ENCODE measurements around the gene MVD. TPM values are rescaled to one million over a fixed set of nuclear protein-coding genes. Genes with fewer than 3 reads are reported as not detected.
A peak's percentile ranks its signal among the peaks of the same experiment; 100 is the strongest.

The MVD gene
- total and polyA plus RNA-seq, 2 of the 13 experiments (the other 11 are each of a cell fraction or from before 2014, with no cell fraction given): 28.1 to 187 TPM

- TF ChIP-seq ZNF574 (CRISPR knock-in tag; IDR thresholded peaks at IDR 0.05): peak; percentile 45
- TF ChIP-seq FOXJ3 (CRISPR knock-in tag; IDR thresholded peaks at IDR 0.05; ENCODE audit: borderline replicate concordance): no peak
- TF ChIP-seq STAG1 (CRISPR knock-in tag; IDR thresholded peaks at IDR 0.05): 0 out of 2 replicates have a peak, but pooled peaks have one; percentile 6
- TF ChIP-seq GABPA (IDR thresholded peaks at IDR 0.05; ENCODE audit: low read depth, low read length): no peak
- peak; percentile 65 for TF ChIP-seq GABPA (CRISPR knock-in tag; IDR thresholded peaks at IDR 0.05; ENCODE audit: low read depth)
- peak; percentile 20; the same call in 1 of the 2 replicates for TF ChIP-seq ZNF792 (CRISPR knock-in tag; IDR thresholded peaks at IDR 0.05)
- 0 out of 2 replicates have a peak, but pooled peaks have one; percentile 13 for TF ChIP-seq TOPORS (CRISPR knock-in tag; IDR thresholded peaks at IDR 0.05)
- TF ChIP-seq MXI1 (IDR thresholded peaks at IDR 0.05; ENCODE audit: borderline replicate concordance, low read depth, low read length): 0 out of 3 replicates have a peak, but pooled peaks have one; percentile 6
- 0 out of 2 replicates have a peak, but pooled peaks have one; percentile 10 for TF ChIP-seq ZNF224 (CRISPR knock-in tag; IDR thresholded peaks at IDR 0.05)
- TF ChIP-seq ATF5 (CRISPR knock-in tag; IDR thresholded peaks at IDR 0.05; ENCODE audit: low read depth): peak; percentile 84; the same call in 1 of the 2 replicates
- no peak for TF ChIP-seq ZNF382 (CRISPR knock-in tag; IDR thresholded peaks at IDR 0.05; ENCODE audit: borderline replicate concordance)
- no peak for TF ChIP-seq SOX13 (IDR thresholded peaks at IDR 0.05)
- TF ChIP-seq SOX13 (CRISPR knock-in tag; conservative IDR thresholded peaks at IDR 0.05 in 1 of 2, IDR thresholded peaks at IDR 0.05 in 1 of 2): peak in 1 of 2 experiments; percentile 38; a peak in 1 of 4 replicates
- peak; percentile 85 for TF ChIP-seq ZBTB8A (CRISPR knock-in tag; IDR thresholded peaks at IDR 0.05; ENCODE audit: borderline replicate concordance, low read depth)
- TF ChIP-seq ATAD3A (CRISPR knock-in tag; IDR thresholded peaks at IDR 0.05): no peak
- TF ChIP-seq MTERF4 (CRISPR knock-in tag; IDR thresholded peaks at IDR 0.05): peak; percentile 63; the same call in 1 of the 2 replicates
- TF ChIP-seq ZNF354B (CRISPR knock-in tag; IDR thresholded peaks at IDR 0.05): no peak
- peak; percentile 82; the same call in 1 of the 2 replicates for TF ChIP-seq ZNF296 (CRISPR knock-in tag; conservative IDR thresholded peaks at IDR 0.05)
- TF ChIP-seq ZBTB49 (CRISPR knock-in tag; IDR thresholded peaks at IDR 0.05; ENCODE audit: borderline replicate concordance): no peak
- TF ChIP-seq TEAD2 (CRISPR knock-in tag; IDR thresholded peaks at IDR 0.05): no peak
- TF ChIP-seq SRSF1 (optimal IDR thresholded peaks at IDR 0.05; ENCODE audit: low read depth, low read length): peak; percentile 7
- TF ChIP-seq MTF2 (CRISPR knock-in tag; IDR thresholded peaks at IDR 0.05; ENCODE audit: borderline replicate concordance): 0 out of 2 replicates have a peak, but pooled peaks have one; percentile 20
- peak; percentile 46; the same call in 1 of the 2 replicates for TF ChIP-seq ZNF317 (CRISPR knock-in tag; IDR thresholded peaks at IDR 0.05)
These were observed 12.8 kb downstream of the MVD start (continued) for GRCh38 chr16:88649924-88650748.

All from HepG2 (cell line).